GOT3 (cell line): ENCODE measurements around the gene C3orf20.

Experiments
- DNase-seq: peaks from one replicate; lab custom pipeline; 2025; ENCODE audit warnings: mixed read lengths; lab: John Stamatoyannopoulos, UW

Gene C3orf20

GRCh38 chr3:14814411-14814871 is 139.5 kb downstream of the C3orf20 start:
- no peak for DNase-seq

- no peak for DNase-seq
These were observed 141.4 kb downstream of the C3orf20 start for GRCh38 chr3:14816359-14816758.

GRCh38 chr3:14818804-14819500 is 144.0 kb downstream of the C3orf20 start, which contains the start of gene FGD5:
TSS of gene FGD5 (plus strand) at chr3:14818962. CDS start at chr3:14819072, 110 bp downstream.
- no peak for DNase-seq

- DNase-seq: no peak
These were observed 144.7 kb downstream of the C3orf20 start for GRCh38 chr3:14819671-14820070.

- no peak for DNase-seq
These were observed 145.2 kb downstream of the C3orf20 start for GRCh38 chr3:14820156-14820555.

GRCh38 chr3:14821151-14821550 is 146.2 kb downstream of the C3orf20 start:
- no peak for DNase-seq

GRCh38 chr3:14822134-14822533 is 147.2 kb downstream of the C3orf20 start:
- DNase-seq: no peak
